B cell (primary cell): Measurements from ENCODE around the gene PTPN1. TPM values are rescaled to one million over a fixed set of nuclear protein-coding genes. Genes with fewer than 3 reads are reported as not detected.
A peak's percentile ranks its signal among the peaks of the same experiment; 100 is the strongest.

ENCODE experiments used
- ATAC-seq: fragments of 200-7000 bp; cut with Tn5 transposase; one replicate; pipeline ENCODE4 v1.10.0; 2021; ENCODE audit warnings: low read depth, mild to moderate bottlenecking, moderate number of reproducible peaks, moderate library complexity
- CTCF ChIA-PET: fragments of 350-600 bp; sonication (Branson Sonifier 250); formaldehyde crosslinking; loops from one replicate; lab custom pipeline; 2021; ENCODE audit warnings: antibody characterized with exemption, inconsistent platforms; lab: Charles Lee
- POLR2A ChIA-PET: fragments of 350-600 bp; sonication (Branson Sonifier 250); formaldehyde crosslinking; loops from one replicate; lab custom pipeline; 2021; ENCODE audit warnings: antibody characterized with exemption; lab: Charles Lee
- DNase-seq: peaks from one replicate; pipeline ENCODE4 v3.0.0; 2013
- H2AFZ ChIP-seq: 2 replicates; pipeline ENCODE4 v1.6.1; 2012; ENCODE audit warnings: mild to moderate bottlenecking, low read depth, low read length; ENCODE audit not compliant: insufficient read depth, poor library complexity, severe bottlenecking
- H3K27ac ChIP-seq, 2 donors: 1 replicate in 1 of 2; 2 replicates in 1 of 2; pipeline ENCODE4 v1.5.1; 2012 to 2013; ENCODE audit warnings: low read length in 2 of 2, mild to moderate bottlenecking in 2 of 2, moderate library complexity in 1 of 2
- H3K27me3 ChIP-seq, 4 experiments: fragments of 200-600 bp in 1 of 4; sonication (generic) in 1 of 4; replicated peaks in 1 of 4; 1 replicate in 2 of 4; 2 replicates in 2 of 4; pipeline versions ENCODE4 v1.6.1 to v1.7.0; 2013 to 2016; ENCODE audit warnings: low read length in 3 of 4, mild to moderate bottlenecking in 2 of 4, mixed read lengths in 1 of 4, moderate library complexity in 1 of 4; ENCODE audit not compliant: insufficient read depth in 4 of 4, control insufficient read depth in 3 of 4; ENCODE audit errors: control extremely low read depth in 1 of 4
- H3K36me3 ChIP-seq, 2 experiments: replicated peaks in 1 of 2; 1 replicate in 1 of 2; 2 replicates in 1 of 2; pipeline versions ENCODE4 v1.6.1 to v1.7.1; 2013; ENCODE audit warnings: low read length in 1 of 2; ENCODE audit not compliant: insufficient read depth in 2 of 2, control insufficient read depth in 1 of 2; ENCODE audit errors: control extremely low read depth in 1 of 2, extremely low read depth in 1 of 2
- H3K4me1 ChIP-seq, 2 donors: fragments of 200-600 bp in 1 of 2; sonication (generic) in 1 of 2; 1 replicate in 1 of 2; 2 replicates in 1 of 2; pipeline versions ENCODE4 v1.5.1 to v1.6.1; 2013 to 2017; ENCODE audit warnings: low read length in 2 of 2; ENCODE audit not compliant: control insufficient read depth in 2 of 2, insufficient read depth in 2 of 2
- H3K4me2 ChIP-seq: replicated peaks from 2 replicates; pipeline ENCODE3; 2012; ENCODE audit warnings: mild to moderate bottlenecking, low read depth, low read length; ENCODE audit not compliant: poor library complexity, severe bottlenecking
- H3K4me3 ChIP-seq, 5 experiments: fragments of 200-600 bp in 1 of 5; sonication (generic) in 1 of 5; 1 replicate in 3 of 5; 2 replicates in 2 of 5; pipeline versions ENCODE4 v1.5.1 to v1.7.0; 2011 to 2016; ENCODE audit warnings: low read length in 4 of 5, mild to moderate bottlenecking in 4 of 5, low read depth in 2 of 5, control low read depth in 1 of 5, moderate library complexity in 1 of 5; ENCODE audit not compliant: insufficient read depth in 1 of 5; ENCODE audit errors: control extremely low read depth in 1 of 5, extremely low read depth in 1 of 5
- H3K79me2 ChIP-seq: fragments of 200-600 bp; sonication (generic); one replicate; pipeline ENCODE4 v1.6.0; 2016; ENCODE audit warnings: low read length; ENCODE audit not compliant: control insufficient read depth, insufficient read depth
- H3K9ac ChIP-seq: fragments of 200-600 bp; sonication (generic); 2 replicates; pipeline ENCODE4 v1.6.1; 2017; ENCODE audit warnings: mild to moderate bottlenecking, low read length, moderate library complexity
- H3K9me3 ChIP-seq, 3 donors: one replicate each; pipeline versions ENCODE4 v1.6.1 to v1.7.1; 2013; ENCODE audit warnings: low read length in 2 of 3; ENCODE audit not compliant: control insufficient read depth in 2 of 3, insufficient read depth in 1 of 3; ENCODE audit errors: control extremely low read depth in 1 of 3
- H4K20me1 ChIP-seq: 2 replicates; pipeline ENCODE4 v1.6.0; 2012; ENCODE audit warnings: mild to moderate bottlenecking, low read length; ENCODE audit not compliant: insufficient read depth, control insufficient read depth, poor library complexity, severe bottlenecking
- H3K27ac Mint-ChIP-seq: one replicate; pipeline ENCODE4 v1.8.0; 2021; ENCODE audit warnings: mixed read lengths
- H3K27me3 Mint-ChIP-seq: one replicate; pipeline ENCODE4 v1.8.0; 2021; ENCODE audit warnings: mixed read lengths
- H3K4me1 Mint-ChIP-seq: one replicate; pipeline ENCODE4 v1.8.0; 2021; ENCODE audit warnings: mixed read lengths
- H3K4me3 Mint-ChIP-seq: one replicate; pipeline ENCODE4 v1.8.0; 2021; ENCODE audit warnings: mixed read lengths
- H3K9me3 Mint-ChIP-seq: one replicate; pipeline ENCODE4 v1.8.0; 2022; ENCODE audit warnings: mixed read lengths; ENCODE audit not compliant: insufficient read depth
- EZH2 ChIP-seq: IDR thresholded peaks from 2 replicates; pipeline ENCODE4 v1.6.1; 2012; ENCODE audit warnings: borderline replicate concordance, low read depth, mild to moderate bottlenecking, moderate library complexity, low read length; ENCODE audit not compliant: insufficient read depth, poor library complexity, severe bottlenecking
- WGBS: methylation state at CpG from one replicate; pipeline ENCODE4 v1.1.5; 2013; ENCODE audit warnings: missing lambda C conversion rate; ENCODE audit not compliant: insufficient coverage; 5-methylcytosine and 5-hydroxymethylcytosine counted together
- intact Hi-C: fragments of 100-400 bp; cut with micrococcal nuclease; formaldehyde crosslinking; loops from one replicate; pipeline ENCODE4 v1.10.0; 2022
- polyA plus RNA-seq: library from polyadenylated mRNA; depleted of rRNA; stranded (reverse); fragments of >200 nt; gene quantifications from 2 replicates; pipeline ENCODE4 v1.2.3, GENCODE V29; 2012
- total RNA-seq, 2 donors: library from RNA; stranded (reverse); fragments of 120-200 nt in 1 of 2; gene quantifications; 1 replicate in 1 of 2; 2 replicates in 1 of 2; pipeline versions ENCODE4 v1.2.3 to v1.2.4, GENCODE V29; 2013 to 2022
- TF ChIP-seq, protein P1 (sequence below): fragments of 200-600 bp; IDR thresholded peaks from one replicate; pipeline ENCODE4 v1.8.0; 2022; ENCODE audit warnings: antibody characterized with exemption, mild to moderate bottlenecking

Gene PTPN1
- total and polyA plus RNA-seq, 2 donors (not counting 1 experiment from before 2014, with no cell fraction given), result 77.4 to 134 TPM

DNA sequence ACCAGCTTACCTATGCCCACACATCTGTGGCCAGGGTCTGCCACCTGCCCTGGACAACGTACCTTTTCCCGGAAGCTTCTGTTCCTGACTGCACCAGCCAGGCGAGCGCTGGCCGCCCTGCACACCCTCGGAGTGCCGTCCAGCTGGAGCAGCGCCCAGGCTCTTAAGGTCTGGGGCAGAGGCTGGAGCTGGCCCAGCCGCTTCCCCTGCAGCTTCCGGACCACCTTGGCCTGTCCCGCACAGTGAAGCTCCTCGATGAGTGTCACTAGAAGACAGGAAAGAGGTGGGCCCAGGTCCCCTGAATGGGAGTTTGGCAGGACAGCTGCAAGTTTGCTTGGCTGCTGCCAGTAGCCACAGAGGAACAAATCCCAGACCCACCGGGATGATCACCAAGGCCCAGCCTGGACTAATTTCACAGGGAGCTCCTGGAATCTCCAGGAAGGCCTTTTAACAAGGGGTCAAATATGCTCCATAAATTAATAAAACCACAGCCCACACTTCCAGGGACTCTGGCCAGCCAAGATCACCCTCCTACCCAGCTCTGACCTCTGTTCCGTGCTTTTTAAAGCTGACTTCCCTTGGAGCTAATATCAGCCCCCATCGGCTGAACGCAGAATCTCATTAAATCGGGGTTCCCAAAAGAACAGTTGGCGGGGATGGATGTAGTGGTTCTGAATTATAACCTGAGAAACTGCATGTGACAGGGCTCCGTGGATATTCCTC, 82.3 kb downstream of the PTPN1 start:
- H2AFZ ChIP-seq, result no peak overlapping the region
- no peak overlapping the region for H3K4me2 ChIP-seq
- peak overlapping the region; percentile 67 for H3K27ac Mint-ChIP-seq
- ChIA-PET POLR2A (interaction anchor here (0.7 to 1.0 kb wide), 3 partner anchors 10 to 27 kb away, joined by 3 read pairs; no protein-coding TSS in a partner anchor), CTCF (interaction anchor here (0.6 to 1.4 kb wide), 6 partner anchors 8 to 404 kb away, joined by 3 to 5 read pairs (median 3); no protein-coding TSS in a partner anchor)
- peaks cover 10% of the 10 kb centered on the region for H4K20me1 ChIP-seq
- H3K9me3 Mint-ChIP-seq, result no peaks in the 10 kb centered on the region
- H3K27ac ChIP-seq, result no peak overlapping the region
- H3K36me3 ChIP-seq, result peaks cover 0 to 18% of the 10 kb centered on the region in 2 experiments
- no peak overlapping the region for H3K9ac ChIP-seq
- peaks cover 12 to 26% of the 10 kb centered on the region in 2 donors for H3K4me1 ChIP-seq
- ATAC-seq, result no peak
- TF ChIP-seq, protein P1, sequence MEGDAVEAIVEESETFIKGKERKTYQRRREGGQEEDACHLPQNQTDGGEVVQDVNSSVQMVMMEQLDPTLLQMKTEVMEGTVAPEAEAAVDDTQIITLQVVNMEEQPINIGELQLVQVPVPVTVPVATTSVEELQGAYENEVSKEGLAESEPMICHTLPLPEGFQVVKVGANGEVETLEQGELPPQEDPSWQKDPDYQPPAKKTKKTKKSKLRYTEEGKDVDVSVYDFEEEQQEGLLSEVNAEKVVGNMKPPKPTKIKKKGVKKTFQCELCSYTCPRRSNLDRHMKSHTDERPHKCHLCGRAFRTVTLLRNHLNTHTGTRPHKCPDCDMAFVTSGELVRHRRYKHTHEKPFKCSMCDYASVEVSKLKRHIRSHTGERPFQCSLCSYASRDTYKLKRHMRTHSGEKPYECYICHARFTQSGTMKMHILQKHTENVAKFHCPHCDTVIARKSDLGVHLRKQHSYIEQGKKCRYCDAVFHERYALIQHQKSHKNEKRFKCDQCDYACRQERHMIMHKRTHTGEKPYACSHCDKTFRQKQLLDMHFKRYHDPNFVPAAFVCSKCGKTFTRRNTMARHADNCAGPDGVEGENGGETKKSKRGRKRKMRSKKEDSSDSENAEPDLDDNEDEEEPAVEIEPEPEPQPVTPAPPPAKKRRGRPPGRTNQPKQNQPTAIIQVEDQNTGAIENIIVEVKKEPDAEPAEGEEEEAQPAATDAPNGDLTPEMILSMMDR, result no peak
- peaks cover 27% of the 10 kb centered on the region for H3K4me1 Mint-ChIP-seq
- H3K27me3 Mint-ChIP-seq, result no peaks in the 10 kb centered on the region
- intact Hi-C loops, result no loop called here
- no peaks in the 10 kb centered on the region for H3K9me3 ChIP-seq
- 96% methylated on average over 15 of the region's 19 CpGs for WGBS
- no peaks in the 10 kb centered on the region for H3K27me3 ChIP-seq
- H3K4me3 ChIP-seq, result no peak overlapping the region
- H3K4me3 Mint-ChIP-seq, result no peak overlapping the region
- no peak for DNase-seq
- H3K79me2 ChIP-seq, result peaks cover 4% of the 10 kb centered on the region

DNA sequence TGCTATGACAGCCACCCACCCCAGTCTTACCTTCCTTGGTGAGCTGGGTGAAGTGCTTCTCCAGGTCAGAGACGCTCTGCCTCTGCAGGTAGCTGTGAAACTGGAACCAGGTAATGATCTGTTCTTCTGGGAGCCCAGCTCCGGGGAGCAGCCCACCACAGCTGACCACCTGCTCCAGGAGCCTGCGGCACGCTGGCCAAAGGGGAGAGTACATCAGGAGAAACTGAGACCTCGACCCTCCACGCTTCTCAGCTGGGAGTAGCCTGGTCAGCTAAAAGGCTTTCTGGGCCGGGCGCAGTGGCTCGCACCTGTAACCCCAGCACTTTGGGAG, 82.8 kb downstream of the PTPN1 start:
- no peak overlapping the region for H3K27ac Mint-ChIP-seq
- POLR2A ChIA-PET, result interaction anchor here (0.7 to 0.9 kb wide), 2 partner anchors 10 to 27 kb away, joined by 3 read pairs; no protein-coding TSS in a partner anchor

More for the DNA sequence above, 82.8 kb downstream of the PTPN1 start:
- DNase-seq, result no peak
- H3K79me2 ChIP-seq, result peaks cover under 1% of the 10 kb centered on the region
- TF ChIP-seq, protein P1, result no peak
- TF ChIP-seq EZH2, result no peak
- peaks cover 12 to 26% of the 10 kb centered on the region in 2 donors for H3K4me1 ChIP-seq
- no peak for ATAC-seq
- no peak overlapping the region for H3K4me3 ChIP-seq
- H3K4me3 Mint-ChIP-seq, result no peak overlapping the region
- no peaks in the 10 kb centered on the region for H3K27me3 ChIP-seq
- no peak overlapping the region for H2AFZ ChIP-seq
- H3K27ac ChIP-seq, result no peak overlapping the region
- no peak overlapping the region for H3K9ac ChIP-seq
- H4K20me1 ChIP-seq, result peaks cover 5% of the 10 kb centered on the region
- no peak overlapping the region for H3K4me2 ChIP-seq
- peaks cover 27% of the 10 kb centered on the region for H3K4me1 Mint-ChIP-seq
- intact Hi-C loops, result no loop called here
- H3K27me3 Mint-ChIP-seq, result no peaks in the 10 kb centered on the region
- CTCF ChIA-PET, result interaction anchor here (0.7 to 1.4 kb wide), 4 partner anchors 8 to 156 kb away, joined by 3 to 5 read pairs (median 3); no protein-coding TSS in a partner anchor
- H3K9me3 Mint-ChIP-seq, result no peaks in the 10 kb centered on the region
- no peaks in the 10 kb centered on the region for H3K9me3 ChIP-seq
- H3K36me3 ChIP-seq, result peaks cover 0 to 12% of the 10 kb centered on the region in 2 experiments
- WGBS, result 98% methylated on average over 5 of the region's 9 CpGs
